ENCODE data around the gene ZNF700.

- peak; percentile 91 for TF ChIP-seq POLR2A (IDR thresholded peaks at IDR 0.05; ENCODE audit: low read depth, low read length)
- peak; percentile 89 for TF ChIP-seq POLR2AphosphoS5 (IDR thresholded peaks at IDR 0.05; ENCODE audit: low read depth, low read length)
- TF ChIP-seq TAF1 (IDR thresholded peaks at IDR 0.05; ENCODE audit: borderline replicate concordance, low read depth, low read length) = peak; percentile 86; the same call in 1 of the 2 replicates
Measured at GRCh38 chr19:11924886-11925650, at the start of gene ZNF700.

Data from GM12892 (cell line).